SU-DHL-6 (cell line): ENCODE measurements around the gene SLC30A3.

Experiments
- H2AFZ ChIP-seq: fragments of 200-600 bp; sonication (generic); 2 replicates; pipeline ENCODE4 v1.6.1; 2014; ENCODE audit warnings: low read depth, mild to moderate bottlenecking, moderate library complexity, mixed read lengths, antibody characterized with exemption, low read length; ENCODE audit not compliant: severe bottlenecking
- H3F3A ChIP-seq: fragments of 200-600 bp; shearing (Covaris generic); 2 replicates; pipeline ENCODE4 v1.6.0; 2016; ENCODE audit warnings: antibody characterized with exemption, mild to moderate bottlenecking; ENCODE audit not compliant: insufficient read depth
- H3K27ac ChIP-seq: fragments of 200-600 bp; sonication (generic); 2 replicates; pipeline ENCODE4 v1.5.1; 2016; ENCODE audit warnings: low read depth, mild to moderate bottlenecking, low read length, moderate library complexity, mixed read lengths
- H3K27me3 ChIP-seq: fragments of 200-600 bp; sonication (generic), shearing (Covaris generic); 2 replicates; pipeline ENCODE4 v1.6.0; 2014; ENCODE audit warnings: mild to moderate bottlenecking, low read length
- H3K36me3 ChIP-seq: fragments of 200-600 bp; sonication (generic); 2 replicates; pipeline ENCODE4 v1.6.1; 2014; ENCODE audit warnings: mild to moderate bottlenecking, low read length, mixed read lengths
- H3K4me2 ChIP-seq: fragments of 300-600, 200-600 bp; shearing (Covaris generic), sonication (generic); 2 replicates; pipeline ENCODE4 v1.6.0; 2014; ENCODE audit warnings: low read length, low read depth, mild to moderate bottlenecking; ENCODE audit not compliant: poor library complexity, severe bottlenecking
- H3K4me3 ChIP-seq: fragments of 200-600 bp; sonication (generic); 2 replicates; pipeline ENCODE4 v1.5.1; 2014; ENCODE audit warnings: antibody characterized with exemption, low read length, mild to moderate bottlenecking, mixed read lengths; ENCODE audit not compliant: insufficient read depth, poor library complexity, severe bottlenecking
- H3K79me2 ChIP-seq: fragments of 200-600 bp; sonication (generic); 2 replicates; pipeline ENCODE4 v1.6.1; 2014; ENCODE audit warnings: mild to moderate bottlenecking, low read length, moderate library complexity; ENCODE audit not compliant: insufficient read depth
- H3K9ac ChIP-seq: fragments of 200-600 bp; sonication (generic); 2 replicates; pipeline ENCODE4 v1.7.0; 2014; ENCODE audit warnings: mild to moderate bottlenecking, low read length
- H3K9me2 ChIP-seq: fragments of 200-600 bp; sonication (generic); replicated peaks from 2 replicates; pipeline ENCODE4 v1.6.1; 2014; ENCODE audit warnings: low read length; ENCODE audit not compliant: insufficient read depth
- H3K9me3 ChIP-seq: fragments of 200-600 bp; sonication (generic); 2 replicates; pipeline ENCODE4 v1.6.1; 2014; ENCODE audit warnings: low read length, mixed read lengths; ENCODE audit not compliant: insufficient read depth
- H4K20me1 ChIP-seq: fragments of 200-600 bp; sonication (generic); 2 replicates; pipeline ENCODE4 v1.6.1; 2014; ENCODE audit warnings: low read depth, mild to moderate bottlenecking, antibody characterized with exemption, low read length, moderate library complexity, mixed read lengths
- CTCF ChIP-seq: fragments of 200-600 bp; sonication (generic); IDR thresholded peaks from one replicate; pipeline ENCODE4 v1.5.1; 2017; ENCODE audit warnings: antibody characterized with exemption, mild to moderate bottlenecking, low read length, moderate library complexity; ENCODE audit not compliant: insufficient read depth, poor library complexity, severe bottlenecking
- EZH2phosphoT487 ChIP-seq: fragments of 200-600 bp; sonication (generic), shearing (Covaris generic); conservative IDR thresholded peaks from 2 replicates; pipeline ENCODE4 v1.6.1; 2018; ENCODE audit warnings: mild to moderate bottlenecking, antibody characterized with exemption, low read length, moderate library complexity, mixed read lengths

Gene SLC30A3

DNA sequence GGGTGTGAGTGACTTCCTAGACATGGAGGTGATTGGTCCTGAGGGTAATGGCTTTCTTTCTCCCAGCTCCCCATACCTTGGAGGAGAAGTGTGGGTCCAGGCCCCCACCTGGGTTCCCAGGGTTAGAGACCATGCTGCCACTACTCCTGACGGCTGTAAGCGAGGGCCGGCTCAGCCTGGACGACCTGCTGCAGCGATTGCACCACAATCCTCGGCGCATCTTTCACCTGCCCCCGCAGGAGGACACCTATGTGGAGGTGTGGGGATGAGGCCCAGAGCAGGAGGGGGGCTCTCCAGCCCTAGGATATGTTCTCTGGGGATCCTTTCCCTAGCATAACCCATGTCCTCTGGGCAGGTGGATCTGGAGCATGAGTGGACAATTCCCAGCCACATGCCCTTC, 23.9 kb downstream of the SLC30A3 start:
- no peaks in the 10 kb centered on the region; the same call in 1 of the 2 replicates for H3K36me3 ChIP-seq
- no peak for TF ChIP-seq EZH2phosphoT487
- no peak for TF ChIP-seq CTCF

GRCh38 chr2:27237341-27237945, 25.4 kb downstream of the SLC30A3 start:
- H3K9ac ChIP-seq: no peak overlapping the region
- H3K9me3 ChIP-seq: no peaks in the 10 kb centered on the region
- H3K36me3 ChIP-seq: peaks cover 6% of the 10 kb centered on the region
- no peak overlapping the region for H3K4me3 ChIP-seq
- no peak overlapping the region for H3K27ac ChIP-seq
- TF ChIP-seq EZH2phosphoT487: no peak
- TF ChIP-seq CTCF: no peak
- H2AFZ ChIP-seq: no peak overlapping the region
- H3K79me2 ChIP-seq: no peaks in the 10 kb centered on the region
- no peak overlapping the region for H3K4me2 ChIP-seq
- no peaks in the 10 kb centered on the region for H3K9me2 ChIP-seq
- no peaks in the 10 kb centered on the region for H3K27me3 ChIP-seq
- no peaks in the 10 kb centered on the region for H3F3A ChIP-seq
- H4K20me1 ChIP-seq: no peaks in the 10 kb centered on the region

More for the DNA sequence above, 23.9 kb downstream of the SLC30A3 start:
- Histone ChIP-seq H2AFZ (no peak overlapping the region), H3K27me3 (no peaks in the 10 kb centered on the region), H3K27ac (no peak overlapping the region), H4K20me1 (no peaks in the 10 kb centered on the region), H3K4me3 (no peak overlapping the region), H3K79me2 (no peaks in the 10 kb centered on the region), H3K4me2 (no peak overlapping the region), H3K9me3 (no peaks in the 10 kb centered on the region), H3K9ac (no peak overlapping the region), H3F3A (no peaks in the 10 kb centered on the region), H3K9me2 (no peaks in the 10 kb centered on the region)

DNA sequence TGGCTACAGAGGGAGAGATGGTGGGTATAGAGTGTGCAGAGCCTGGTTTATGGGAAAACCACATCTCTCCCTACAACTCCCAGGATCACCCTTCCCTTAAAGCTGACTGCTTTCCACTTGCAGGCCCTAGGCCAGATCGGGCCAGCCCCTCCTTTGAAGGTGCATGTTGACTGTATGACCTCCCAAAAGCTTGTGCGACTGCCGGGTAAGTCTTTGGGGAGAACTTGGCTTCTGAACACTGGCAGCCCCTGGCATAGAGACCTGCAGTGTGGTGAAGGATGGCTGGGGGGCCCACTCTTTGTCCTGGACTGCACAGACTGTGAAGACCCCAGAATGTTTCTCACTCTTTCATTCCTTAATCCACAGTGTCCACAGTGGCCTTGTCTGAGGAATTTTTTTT, 26.2 kb downstream of the SLC30A3 start:
- Histone ChIP-seq H3K36me3 (peaks cover 7% of the 10 kb centered on the region), H3K9me3 (no peaks in the 10 kb centered on the region), H3F3A (no peaks in the 10 kb centered on the region), H3K4me3 (no peak overlapping the region), H3K4me2 (no peak overlapping the region), H3K27me3 (no peaks in the 10 kb centered on the region), H3K79me2 (no peaks in the 10 kb centered on the region), H3K9me2 (no peaks in the 10 kb centered on the region), H4K20me1 (no peaks in the 10 kb centered on the region), H2AFZ (no peak overlapping the region), H3K27ac (no peak overlapping the region), H3K9ac (no peak overlapping the region)
- TF ChIP-seq EZH2phosphoT487 (no peak), CTCF (no peak)
